BJ (cell line): ENCODE data around the gene AADACL3. TPM values are rescaled to one million over a fixed set of nuclear protein-coding genes. Genes with fewer than 3 reads are reported as not detected.

Experiments
- CTCF ChIA-PET: fragments of 350-600 bp; formaldehyde crosslinking; extraction: SDS; loops from one replicate; lab custom pipeline; 2021; ENCODE audit warnings: antibody characterized with exemption, inconsistent platforms; lab: Yijun Ruan, JAX
- POLR2A ChIA-PET: fragments of 300-600 bp; sonication (Branson Sonifier 250); formaldehyde crosslinking; extraction: SDS; loops from one replicate; lab custom pipeline; 2021; ENCODE audit warnings: antibody characterized with exemption; lab: Charles Lee
- DNase-seq: peaks from one replicate; pipeline ENCODE4 v3.0.0-alpha.2; 2011; ENCODE audit warnings: low read depth
- H3K27me3 ChIP-seq: 2 replicates; pipeline ENCODE4 v1.6.0; 2011; ENCODE audit warnings: low read length; ENCODE audit not compliant: control insufficient read depth, insufficient read depth
- H3K36me3 ChIP-seq: 2 replicates; pipeline ENCODE4 v1.5.1; 2011; ENCODE audit warnings: low read length; ENCODE audit not compliant: control insufficient read depth, insufficient read depth
- H3K4me3 ChIP-seq: 2 replicates; pipeline ENCODE4 v1.5.1; 2011; ENCODE audit warnings: low read depth, mild to moderate bottlenecking, control low read depth, low read length
- CTCF ChIP-seq: IDR thresholded peaks from 2 replicates; pipeline ENCODE4 v1.5.1; 2011; ENCODE audit warnings: low read depth, mild to moderate bottlenecking, control low read depth, inconsistent platforms, low read length, moderate library complexity; ENCODE audit not compliant: insufficient read depth
- polyA plus RNA-seq: library from polyadenylated mRNA; depleted of rRNA; stranded (reverse); fragments of >200 nt; gene quantifications from 2 replicates; pipeline ENCODE4 v1.2.3, GENCODE V29; 2011

The AADACL3 gene
- polyA plus RNA-seq, 1 experiment, result not detected

GRCh38 chr1:12745992-12746323, 30.0 kb downstream of the AADACL3 start, which contains the start of gene CFAP107:
CFAP107 (plus strand) TSS chr1:12746200; CDS start chr1:12746431, 231 bp downstream.
- Histone ChIP-seq H3K36me3 (no peaks in the 10 kb centered on the region), H3K27me3 (no peaks in the 10 kb centered on the region), H3K4me3 (no peak within 1 kb of the TSS)
- ChIA-PET POLR2A (interaction anchor here (0.6 kb wide), 1 partner anchor 19 kb away, joined by 3 read pairs; no protein-coding TSS in a partner anchor), CTCF (no interaction called here)
- no peak for TF ChIP-seq CTCF
- DNase-seq, result no peak

GRCh38 chr1:12748778-12749355, 33.0 kb downstream of the AADACL3 start:
- Histone ChIP-seq H3K36me3 (no peaks in the 10 kb centered on the region), H3K4me3 (no peak overlapping the region), H3K27me3 (no peaks in the 10 kb centered on the region)
- ChIA-PET CTCF (no interaction called here), POLR2A (no interaction called here)
- no peak for DNase-seq
- no peak for TF ChIP-seq CTCF

GRCh38 chr1:12754738-12755137, 38.8 kb downstream of the AADACL3 start:
- no peak for TF ChIP-seq CTCF
- H3K4me3 ChIP-seq, result no peak overlapping the region
- H3K27me3 ChIP-seq, result no peaks in the 10 kb centered on the region
- DNase-seq, result no peak
- no peaks in the 10 kb centered on the region for H3K36me3 ChIP-seq
- ChIA-PET POLR2A (no interaction called here), CTCF (no interaction called here)

- no peak overlapping the region for H3K4me3 ChIP-seq
- TF ChIP-seq CTCF, result no peak
- CTCF ChIA-PET, result no interaction called here
- no peak for DNase-seq
- POLR2A ChIA-PET, result no interaction called here
- H3K27me3 ChIP-seq, result no peaks in the 10 kb centered on the region
- H3K36me3 ChIP-seq, result no peaks in the 10 kb centered on the region
Observed at GRCh38 chr1:12756273-12756672, 40.4 kb downstream of the AADACL3 start.

GRCh38 chr1:12756768-12757413, 41.0 kb downstream of the AADACL3 start:
- no peaks in the 10 kb centered on the region for H3K27me3 ChIP-seq
- no peak overlapping the region for H3K4me3 ChIP-seq
- no peak for TF ChIP-seq CTCF
- no peak for DNase-seq
- no peaks in the 10 kb centered on the region for H3K36me3 ChIP-seq
- ChIA-PET POLR2A (no interaction called here), CTCF (interaction anchor here (0.9 kb wide), 1 partner anchor 14 kb away, joined by 4 read pairs; no protein-coding TSS in a partner anchor)
